ENCODE data around the gene ALS2CL.

- TF ChIP-seq, protein P1, sequence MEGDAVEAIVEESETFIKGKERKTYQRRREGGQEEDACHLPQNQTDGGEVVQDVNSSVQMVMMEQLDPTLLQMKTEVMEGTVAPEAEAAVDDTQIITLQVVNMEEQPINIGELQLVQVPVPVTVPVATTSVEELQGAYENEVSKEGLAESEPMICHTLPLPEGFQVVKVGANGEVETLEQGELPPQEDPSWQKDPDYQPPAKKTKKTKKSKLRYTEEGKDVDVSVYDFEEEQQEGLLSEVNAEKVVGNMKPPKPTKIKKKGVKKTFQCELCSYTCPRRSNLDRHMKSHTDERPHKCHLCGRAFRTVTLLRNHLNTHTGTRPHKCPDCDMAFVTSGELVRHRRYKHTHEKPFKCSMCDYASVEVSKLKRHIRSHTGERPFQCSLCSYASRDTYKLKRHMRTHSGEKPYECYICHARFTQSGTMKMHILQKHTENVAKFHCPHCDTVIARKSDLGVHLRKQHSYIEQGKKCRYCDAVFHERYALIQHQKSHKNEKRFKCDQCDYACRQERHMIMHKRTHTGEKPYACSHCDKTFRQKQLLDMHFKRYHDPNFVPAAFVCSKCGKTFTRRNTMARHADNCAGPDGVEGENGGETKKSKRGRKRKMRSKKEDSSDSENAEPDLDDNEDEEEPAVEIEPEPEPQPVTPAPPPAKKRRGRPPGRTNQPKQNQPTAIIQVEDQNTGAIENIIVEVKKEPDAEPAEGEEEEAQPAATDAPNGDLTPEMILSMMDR (IDR thresholded peaks at IDR 0.05; ENCODE audit: poor library complexity) = no peak
- TF ChIP-seq EZH2 (IDR thresholded peaks at IDR 0.05; ENCODE audit: borderline replicate concordance) (no peak), EZH2phosphoT487 (IDR thresholded peaks at IDR 0.05; ENCODE audit: low read depth, severe bottlenecking, unreplicated experiment) (no peak)
Measured at GRCh38 chr3:46710229-46710628, 16.8 kb upstream of the ALS2CL start.

Measured in hepatocyte (in vitro differentiated cells).